ENCODE results near the gene SMIM45. TPM values are rescaled to one million over a fixed set of nuclear protein-coding genes. Genes with fewer than 3 reads are reported as not detected.

The SMIM45 gene

GRCh38 chr22:42001706-42002105 is 49.8 kb downstream of the SMIM45 start:
- WGBS, 2 donors, result 96 to 99% methylated on average over 12 of the region's 12 CpGs
- TF ChIP-seq, protein P1, sequence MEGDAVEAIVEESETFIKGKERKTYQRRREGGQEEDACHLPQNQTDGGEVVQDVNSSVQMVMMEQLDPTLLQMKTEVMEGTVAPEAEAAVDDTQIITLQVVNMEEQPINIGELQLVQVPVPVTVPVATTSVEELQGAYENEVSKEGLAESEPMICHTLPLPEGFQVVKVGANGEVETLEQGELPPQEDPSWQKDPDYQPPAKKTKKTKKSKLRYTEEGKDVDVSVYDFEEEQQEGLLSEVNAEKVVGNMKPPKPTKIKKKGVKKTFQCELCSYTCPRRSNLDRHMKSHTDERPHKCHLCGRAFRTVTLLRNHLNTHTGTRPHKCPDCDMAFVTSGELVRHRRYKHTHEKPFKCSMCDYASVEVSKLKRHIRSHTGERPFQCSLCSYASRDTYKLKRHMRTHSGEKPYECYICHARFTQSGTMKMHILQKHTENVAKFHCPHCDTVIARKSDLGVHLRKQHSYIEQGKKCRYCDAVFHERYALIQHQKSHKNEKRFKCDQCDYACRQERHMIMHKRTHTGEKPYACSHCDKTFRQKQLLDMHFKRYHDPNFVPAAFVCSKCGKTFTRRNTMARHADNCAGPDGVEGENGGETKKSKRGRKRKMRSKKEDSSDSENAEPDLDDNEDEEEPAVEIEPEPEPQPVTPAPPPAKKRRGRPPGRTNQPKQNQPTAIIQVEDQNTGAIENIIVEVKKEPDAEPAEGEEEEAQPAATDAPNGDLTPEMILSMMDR (IDR thresholded peaks at IDR 0.05), result no peak
- no peak for TF ChIP-seq POLR2A (IDR thresholded peaks at IDR 0.05)
- no peak for DNase-seq (ENCODE audit: low spot score in 2 of 2)
- no peak overlapping the region for H3K4me3 ChIP-seq (ENCODE audit: low read depth, poor library complexity, severe bottlenecking)
- intact Hi-C loops (cut with DNase I; ENCODE audit: low total_unique reads), result no loop called here

GRCh38 chr22:42007922-42008321 is 56.0 kb downstream of the SMIM45 start:
- 58 to 83% methylated on average over 4 of the region's 4 CpGs for WGBS, 2 donors
- H3K4me3 ChIP-seq (ENCODE audit: low read depth, poor library complexity, severe bottlenecking), result no peak overlapping the region
- DNase-seq (ENCODE audit: low spot score in 2 of 2), result no peak
- intact Hi-C loops (cut with DNase I; ENCODE audit: low total_unique reads), result no loop called here
- TF ChIP-seq, protein P1 (IDR thresholded peaks at IDR 0.05), result no peak
- no peak for TF ChIP-seq POLR2A (IDR thresholded peaks at IDR 0.05)

Other genes starting within 250 kb of the SMIM45 start
- gene CCDC134, start 151.5 kb upstream of the SMIM45 start, total RNA-seq, result 10 to 100 TPM; 12.2 to 15.4 (median 13.1) TPM
- 100 to 1,000 TPM in 2 of 4 donors, 10 to 100 TPM in 2; 91.1 to 122 (median 96.2) TPM for gene SREBF2, start 119.0 kb upstream of the SMIM45 start, total RNA-seq
- 1 to 10 TPM in 2 of 4 donors, under 1 TPM in 2; 0.46 to 2.0 (median 1.0) TPM for gene SHISA8, start 37.1 kb upstream of the SMIM45 start, total RNA-seq
- gene TNFRSF13C, start 25.3 kb upstream of the SMIM45 start, total RNA-seq, result 1 to 10 TPM; 1.6 to 2.9 (median 1.7) TPM
- 10 to 100 TPM in 2 of 4 donors, 1 to 10 TPM in 2; 5.9 to 20.2 (median 9.1) TPM for gene CENPM, start 5.0 kb upstream of the SMIM45 start, total RNA-seq
- gene SEPTIN3, start 17.3 kb downstream of the SMIM45 start, total RNA-seq, result 1 to 10 TPM in 2 of 4 donors, under 1 TPM in 2; 0.76 to 1.2 (median 0.96) TPM
- gene WBP2NL, start 46.6 kb downstream of the SMIM45 start, total RNA-seq, result 1 to 10 TPM; 1.4 to 2.0 (median 1.8) TPM
- gene NAGA, start 118.7 kb downstream of the SMIM45 start, total RNA-seq, result 10 to 100 TPM; 13.1 to 26.2 (median 17.3) TPM
- 10 to 100 TPM in 2 of 4 donors, 1 to 10 TPM in 2; 4.1 to 13.0 (median 11.3) TPM for gene PHETA2, start 122.1 kb downstream of the SMIM45 start, total RNA-seq
- gene SMDT1, start 127.5 kb downstream of the SMIM45 start, total RNA-seq, result 10 to 100 TPM; 11.2 to 21.9 (median 12.6) TPM
- 10 to 100 TPM; 48.8 to 74.7 (median 58.4) TPM for gene NDUFA6, start 138.6 kb downstream of the SMIM45 start, total RNA-seq
- 1 to 10 TPM in 2 of 4 donors, under 1 TPM in 2; 0.61 to 1.4 (median 0.97) TPM for gene CYP2D6, start 178.7 kb downstream of the SMIM45 start, total RNA-seq